Panc1 (cell line): ENCODE measurements around the gene CELA2B.

Experiments used
- POLR2AphosphoS5 ChIP-seq: IDR thresholded peaks from 2 replicates; pipeline ENCODE4 v1.6.1; 2012; ENCODE audit warnings: mild to moderate bottlenecking, low read depth, low read length, moderate library complexity
- TCF7L2 ChIP-seq: IDR thresholded peaks from 2 replicates; pipeline ENCODE4 v1.6.1; 2011; ENCODE audit warnings: mild to moderate bottlenecking, low read depth, low read length, inconsistent platforms
- TF ChIP-seq, protein P1 (sequence below): fragments of 450-650 bp; IDR thresholded peaks from 2 replicates; pipeline ENCODE4 v1.5.1; 2017; ENCODE audit warnings: mild to moderate bottlenecking

DNA sequence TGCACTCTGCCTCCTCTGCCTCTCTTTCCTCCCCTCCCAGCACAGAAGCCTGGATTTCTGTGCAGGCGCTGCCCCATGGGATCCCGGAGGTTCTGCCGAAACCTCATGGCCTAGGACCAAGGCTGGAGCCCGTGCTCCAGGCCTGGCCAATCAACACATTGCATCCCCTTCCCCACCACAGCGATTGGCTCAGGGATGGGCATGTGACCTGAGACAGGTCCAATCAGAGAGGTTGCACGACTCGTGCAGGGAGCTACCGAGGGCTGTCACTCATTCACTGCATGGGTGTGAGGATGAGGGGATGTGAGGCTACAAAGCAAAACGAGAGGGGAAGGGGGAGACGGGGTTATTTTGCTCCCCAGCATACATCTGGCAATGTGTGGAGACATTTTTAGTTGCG lies 3.3 kb upstream of the CELA2B start:
- TF ChIP-seq, protein P1, sequence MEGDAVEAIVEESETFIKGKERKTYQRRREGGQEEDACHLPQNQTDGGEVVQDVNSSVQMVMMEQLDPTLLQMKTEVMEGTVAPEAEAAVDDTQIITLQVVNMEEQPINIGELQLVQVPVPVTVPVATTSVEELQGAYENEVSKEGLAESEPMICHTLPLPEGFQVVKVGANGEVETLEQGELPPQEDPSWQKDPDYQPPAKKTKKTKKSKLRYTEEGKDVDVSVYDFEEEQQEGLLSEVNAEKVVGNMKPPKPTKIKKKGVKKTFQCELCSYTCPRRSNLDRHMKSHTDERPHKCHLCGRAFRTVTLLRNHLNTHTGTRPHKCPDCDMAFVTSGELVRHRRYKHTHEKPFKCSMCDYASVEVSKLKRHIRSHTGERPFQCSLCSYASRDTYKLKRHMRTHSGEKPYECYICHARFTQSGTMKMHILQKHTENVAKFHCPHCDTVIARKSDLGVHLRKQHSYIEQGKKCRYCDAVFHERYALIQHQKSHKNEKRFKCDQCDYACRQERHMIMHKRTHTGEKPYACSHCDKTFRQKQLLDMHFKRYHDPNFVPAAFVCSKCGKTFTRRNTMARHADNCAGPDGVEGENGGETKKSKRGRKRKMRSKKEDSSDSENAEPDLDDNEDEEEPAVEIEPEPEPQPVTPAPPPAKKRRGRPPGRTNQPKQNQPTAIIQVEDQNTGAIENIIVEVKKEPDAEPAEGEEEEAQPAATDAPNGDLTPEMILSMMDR, result no peak
- no peak for TF ChIP-seq POLR2AphosphoS5
- no peak for TF ChIP-seq TCF7L2
